Neural cell (in vitro differentiated cells): ENCODE results near the gene ERP44. TPM values are rescaled to one million over a fixed set of nuclear protein-coding genes. Genes with fewer than 3 reads are reported as not detected.

Experiments
- H2AFZ ChIP-seq: fragments of 200-600, 300-800 bp; sonication (generic), shearing (Covaris generic); 2 replicates; pipeline ENCODE4 v1.6.0; 2014; ENCODE audit warnings: low read depth, mild to moderate bottlenecking, antibody characterized with exemption, low read length, moderate library complexity
- H3F3A ChIP-seq: fragments of 200-600 bp; shearing (Covaris generic); 2 replicates; pipeline ENCODE4 v1.6.1; 2016; ENCODE audit warnings: mild to moderate bottlenecking, moderate library complexity, mixed read lengths, antibody characterized with exemption, low read length; ENCODE audit not compliant: insufficient read depth, poor library complexity, severe bottlenecking
- H3K27ac ChIP-seq: fragments of 200-600, 300-800 bp; sonication (generic), shearing (Covaris generic); 2 replicates; pipeline ENCODE4 v1.5.1; 2014; ENCODE audit warnings: mild to moderate bottlenecking, low read length, moderate library complexity
- H3K27me3 ChIP-seq: fragments of 300-800, 200-600 bp; sonication (generic), shearing (Covaris generic); 2 replicates; pipeline ENCODE4 v1.6.0; 2014; ENCODE audit warnings: mild to moderate bottlenecking, low read depth, low read length, moderate library complexity; ENCODE audit not compliant: insufficient read depth
- H3K36me3 ChIP-seq: fragments of 300-800, 200-600 bp; sonication (generic), shearing (Covaris generic); 2 replicates; pipeline ENCODE4 v1.5.1; 2014; ENCODE audit warnings: mild to moderate bottlenecking, antibody characterized with exemption, low read length, moderate library complexity; ENCODE audit not compliant: insufficient read depth
- H3K4me2 ChIP-seq: fragments of 300-800, 200-600 bp; sonication (generic), shearing (Covaris generic); 2 replicates; pipeline ENCODE4 v1.6.0; 2014; ENCODE audit warnings: mild to moderate bottlenecking, low read length
- H3K4me3 ChIP-seq: fragments of 300-800, 200-600 bp; sonication (generic), shearing (Covaris generic); 2 replicates; pipeline ENCODE4 v1.5.1; 2014; ENCODE audit warnings: mild to moderate bottlenecking, low read length, moderate library complexity
- H3K79me2 ChIP-seq: fragments of 200-600 bp; shearing (Covaris generic); replicated peaks from 2 replicates; pipeline ENCODE4 v1.6.0; 2014; ENCODE audit warnings: mild to moderate bottlenecking, low read length, moderate library complexity; ENCODE audit not compliant: insufficient read depth
- H3K9ac ChIP-seq: fragments of 300-800, 200-600 bp; sonication (generic), shearing (Covaris generic); 2 replicates; pipeline ENCODE4 v1.6.1; 2016; ENCODE audit warnings: mild to moderate bottlenecking, low read length, mixed read lengths
- H3K9me2 ChIP-seq: fragments of 200-600 bp; shearing (Covaris generic); 2 replicates; pipeline ENCODE4 v1.6.1; 2016; ENCODE audit warnings: mild to moderate bottlenecking, low read length, mixed read lengths; ENCODE audit not compliant: insufficient read depth
- H3K9me3 ChIP-seq: fragments of 200-600, 300-800 bp; sonication (generic), shearing (Covaris generic); 2 replicates; pipeline ENCODE4 v1.6.1; 2016; ENCODE audit warnings: mild to moderate bottlenecking, mixed run types, low read length, moderate library complexity, mixed read lengths
- H4K20me1 ChIP-seq: fragments of 200-600 bp; shearing (Covaris generic); 2 replicates; pipeline ENCODE4 v1.6.1; 2016; ENCODE audit warnings: mild to moderate bottlenecking, mixed run types; ENCODE audit not compliant: insufficient read depth
- CTCF ChIP-seq: fragments of 450-650 bp; IDR thresholded peaks from 2 replicates; pipeline ENCODE4 v1.5.1; 2014; ENCODE audit warnings: antibody characterized with exemption, mild to moderate bottlenecking, moderate library complexity; ENCODE audit not compliant: poor library complexity, severe bottlenecking
- EP300 ChIP-seq: fragments of 450-650 bp; conservative IDR thresholded peaks from 2 replicates; pipeline ENCODE4 v1.6.1; 2014; ENCODE audit warnings: antibody characterized with exemption, mild to moderate bottlenecking, moderate library complexity; ENCODE audit not compliant: poor library complexity, severe bottlenecking
- EZH2 ChIP-seq: fragments of 200-600, 300-800 bp; shearing (Covaris generic), sonication (generic); IDR thresholded peaks from 2 replicates; pipeline ENCODE4 v1.6.1; 2014; ENCODE audit warnings: antibody characterized with exemption, low read length, borderline replicate concordance, mild to moderate bottlenecking; ENCODE audit not compliant: insufficient read depth, poor library complexity, severe bottlenecking
- MXI1 ChIP-seq: fragments of 450-650 bp; conservative IDR thresholded peaks from 2 replicates; pipeline ENCODE4 v1.6.1; 2014; ENCODE audit warnings: antibody characterized with exemption, mild to moderate bottlenecking; ENCODE audit not compliant: poor library complexity, severe bottlenecking
- POLR2AphosphoS5 ChIP-seq: IDR thresholded peaks from 2 replicates; pipeline ENCODE4 v1.6.1; 2012
- RAD21 ChIP-seq: fragments of 450-650 bp; conservative IDR thresholded peaks from 2 replicates; pipeline ENCODE4 v1.6.1; 2014; ENCODE audit warnings: antibody characterized with exemption, mild to moderate bottlenecking, moderate library complexity
- SMC3 ChIP-seq: fragments of 450-650 bp; conservative IDR thresholded peaks from 2 replicates; pipeline ENCODE4 v1.6.1; 2014; ENCODE audit warnings: antibody characterized with exemption, mild to moderate bottlenecking, moderate library complexity; ENCODE audit not compliant: poor library complexity
- TAF1 ChIP-seq: IDR thresholded peaks from 2 replicates; pipeline ENCODE4 v1.6.1; 2012; ENCODE audit warnings: low read depth
- polyA plus RNA-seq: library from polyadenylated mRNA; depleted of rRNA; stranded (reverse); fragments of >200 nt; gene quantifications from 2 replicates; pipeline ENCODE4 v1.2.3, GENCODE V29; 2014
- TF ChIP-seq, protein P1 (sequence below): IDR thresholded peaks from 2 replicates; pipeline ENCODE4 v1.6.1; 2012; ENCODE audit warnings: borderline replicate concordance

ERP44 gene
- polyA plus RNA-seq, 1 donor from 2014 or later = 30.6 TPM

DNA sequence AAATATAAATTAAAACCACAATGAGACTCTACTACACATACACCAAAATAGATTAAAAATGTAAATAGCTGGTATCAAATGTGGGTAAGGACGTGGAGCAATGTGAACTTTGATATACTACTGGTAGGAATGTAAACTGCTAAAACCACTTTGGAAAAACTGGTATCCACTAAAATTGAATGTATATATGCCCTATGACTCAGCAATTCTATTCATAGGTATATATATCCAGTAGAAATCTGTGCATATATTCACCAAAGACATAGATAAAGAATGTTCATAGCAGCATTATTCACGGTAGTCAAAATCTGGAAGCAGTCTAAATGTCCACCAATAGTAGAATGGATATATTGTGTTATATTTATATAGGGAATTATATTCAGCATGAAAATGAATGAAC lies 85.2 kb downstream of the ERP44 start:
- TF ChIP-seq, protein P1, sequence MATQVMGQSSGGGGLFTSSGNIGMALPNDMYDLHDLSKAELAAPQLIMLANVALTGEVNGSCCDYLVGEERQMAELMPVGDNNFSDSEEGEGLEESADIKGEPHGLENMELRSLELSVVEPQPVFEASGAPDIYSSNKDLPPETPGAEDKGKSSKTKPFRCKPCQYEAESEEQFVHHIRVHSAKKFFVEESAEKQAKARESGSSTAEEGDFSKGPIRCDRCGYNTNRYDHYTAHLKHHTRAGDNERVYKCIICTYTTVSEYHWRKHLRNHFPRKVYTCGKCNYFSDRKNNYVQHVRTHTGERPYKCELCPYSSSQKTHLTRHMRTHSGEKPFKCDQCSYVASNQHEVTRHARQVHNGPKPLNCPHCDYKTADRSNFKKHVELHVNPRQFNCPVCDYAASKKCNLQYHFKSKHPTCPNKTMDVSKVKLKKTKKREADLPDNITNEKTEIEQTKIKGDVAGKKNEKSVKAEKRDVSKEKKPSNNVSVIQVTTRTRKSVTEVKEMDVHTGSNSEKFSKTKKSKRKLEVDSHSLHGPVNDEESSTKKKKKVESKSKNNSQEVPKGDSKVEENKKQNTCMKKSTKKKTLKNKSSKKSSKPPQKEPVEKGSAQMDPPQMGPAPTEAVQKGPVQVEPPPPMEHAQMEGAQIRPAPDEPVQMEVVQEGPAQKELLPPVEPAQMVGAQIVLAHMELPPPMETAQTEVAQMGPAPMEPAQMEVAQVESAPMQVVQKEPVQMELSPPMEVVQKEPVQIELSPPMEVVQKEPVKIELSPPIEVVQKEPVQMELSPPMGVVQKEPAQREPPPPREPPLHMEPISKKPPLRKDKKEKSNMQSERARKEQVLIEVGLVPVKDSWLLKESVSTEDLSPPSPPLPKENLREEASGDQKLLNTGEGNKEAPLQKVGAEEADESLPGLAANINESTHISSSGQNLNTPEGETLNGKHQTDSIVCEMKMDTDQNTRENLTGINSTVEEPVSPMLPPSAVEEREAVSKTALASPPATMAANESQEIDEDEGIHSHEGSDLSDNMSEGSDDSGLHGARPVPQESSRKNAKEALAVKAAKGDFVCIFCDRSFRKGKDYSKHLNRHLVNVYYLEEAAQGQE = no peak
- TF ChIP-seq TAF1 (no peak), EZH2 (no peak), POLR2AphosphoS5 (no peak), CTCF (no peak), EP300 (no peak), RAD21 (no peak), MXI1 (no peak), SMC3 (no peak)
- Histone ChIP-seq H3K36me3 (no peaks in the 10 kb centered on the region), H3K9me2 (no peaks in the 10 kb centered on the region)

GRCh38 chr9:100012279-100012678 lies 86.5 kb downstream of the ERP44 start:
- no peaks in the 10 kb centered on the region for H3K27me3 ChIP-seq

More for the DNA sequence above, 85.2 kb downstream of the ERP44 start:
- Histone ChIP-seq H3K27ac (no peak overlapping the region), H4K20me1 (no peaks in the 10 kb centered on the region), H2AFZ (no peak overlapping the region), H3K27me3 (no peaks in the 10 kb centered on the region), H3K4me2 (no peak overlapping the region), H3K9ac (no peak overlapping the region), H3K9me3 (no peaks in the 10 kb centered on the region), H3K4me3 (no peak overlapping the region), H3K79me2 (no peaks in the 10 kb centered on the region), H3F3A (no peaks in the 10 kb centered on the region)

More at GRCh38 chr9:100012279-100012678, 86.5 kb downstream of the ERP44 start:
- Histone ChIP-seq H3K79me2 (no peaks in the 10 kb centered on the region), H4K20me1 (no peaks in the 10 kb centered on the region), H3K9ac (no peak overlapping the region), H3K4me2 (no peak overlapping the region), H3K27ac (no peak overlapping the region), H3F3A (no peaks in the 10 kb centered on the region), H3K4me3 (no peak overlapping the region), H2AFZ (no peak overlapping the region), H3K36me3 (no peaks in the 10 kb centered on the region), H3K9me2 (no peaks in the 10 kb centered on the region), H3K9me3 (no peaks in the 10 kb centered on the region)
- TF ChIP-seq, protein P1 = no peak
- TF ChIP-seq EP300 (no peak), POLR2AphosphoS5 (no peak), EZH2 (no peak), MXI1 (no peak), SMC3 (no peak), TAF1 (no peak), RAD21 (no peak), CTCF (no peak)
